ENCODE results near the gene FXYD1. TPM values are rescaled to one million over a fixed set of nuclear protein-coding genes. Genes with fewer than 3 reads are reported as not detected.

Gene FXYD1
- total and polyA plus RNA-seq, 2 experiments from 2014 or later: 1.5 to 26.8 TPM

DNA sequence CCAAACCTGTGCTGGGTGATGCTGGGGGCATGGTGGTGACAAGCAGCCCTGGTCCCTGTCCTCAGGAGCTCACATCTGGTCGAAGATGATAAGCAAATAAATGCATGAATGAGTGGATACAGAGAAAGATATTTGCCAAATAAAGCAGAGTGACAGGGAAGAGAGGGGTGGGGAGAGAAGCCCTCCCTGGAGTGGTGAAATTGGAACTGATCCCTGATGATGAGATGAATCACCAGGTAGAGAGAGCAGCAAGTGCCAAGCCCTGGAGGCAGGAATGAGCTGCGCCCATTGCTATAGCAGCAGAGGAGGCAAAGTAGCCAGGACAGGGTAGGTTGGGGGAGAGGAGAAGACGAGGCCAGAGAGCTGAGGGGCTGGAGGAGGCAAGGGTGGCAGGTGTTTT lies 29.6 kb downstream of the FXYD1 start:
- H3K27me3 ChIP-seq (ENCODE audit: insufficient read depth): no peaks in the 10 kb centered on the region
- no peak overlapping the region for H3K4me3 ChIP-seq
- no peak overlapping the region; the same call in 1 of the 2 replicates for H3K27ac Mint-ChIP-seq
- no peak overlapping the region for H3K27ac ChIP-seq (ENCODE audit: low read depth)
- H3K4me1 Mint-ChIP-seq: no peaks in the 10 kb centered on the region
- peaks cover 16% of the 10 kb centered on the region for H3K9me3 Mint-ChIP-seq
- peaks cover 42% of the 10 kb centered on the region for H3K36me3 ChIP-seq (ENCODE audit: insufficient read depth)
- H3K4me3 Mint-ChIP-seq: no peak overlapping the region
- H3K79me2 ChIP-seq (replicated peaks; ENCODE audit: insufficient read depth): no peaks in the 10 kb centered on the region
- H4K20me1 ChIP-seq (replicated peaks; ENCODE audit: insufficient read depth): peaks cover 2% of the 10 kb centered on the region; the same call in 1 of the 2 replicates
- DNase-seq (ENCODE audit: low spot score) (no peak), ATAC-seq (no peak)
- no peaks in the 10 kb centered on the region for H3K9me2 ChIP-seq (ENCODE audit: insufficient read depth)
- TF ChIP-seq JUNB (IDR thresholded peaks at IDR 0.05; ENCODE audit: unreplicated experiment): no peak
- H3K4me2 ChIP-seq: no peak overlapping the region
- no peaks in the 10 kb centered on the region for H3K4me1 ChIP-seq (ENCODE audit: insufficient read depth)
- peaks cover 5% of the 10 kb centered on the region for H3K27me3 Mint-ChIP-seq (ENCODE audit: insufficient read depth, low read depth, poor library complexity)
- no peaks in the 10 kb centered on the region for H3F3A ChIP-seq (replicated peaks; ENCODE audit: low read depth)
- peaks cover 81% of the 10 kb centered on the region for H3K36me3 Mint-ChIP-seq (ENCODE audit: low read depth)
- H2AFZ ChIP-seq: no peak overlapping the region

DNA sequence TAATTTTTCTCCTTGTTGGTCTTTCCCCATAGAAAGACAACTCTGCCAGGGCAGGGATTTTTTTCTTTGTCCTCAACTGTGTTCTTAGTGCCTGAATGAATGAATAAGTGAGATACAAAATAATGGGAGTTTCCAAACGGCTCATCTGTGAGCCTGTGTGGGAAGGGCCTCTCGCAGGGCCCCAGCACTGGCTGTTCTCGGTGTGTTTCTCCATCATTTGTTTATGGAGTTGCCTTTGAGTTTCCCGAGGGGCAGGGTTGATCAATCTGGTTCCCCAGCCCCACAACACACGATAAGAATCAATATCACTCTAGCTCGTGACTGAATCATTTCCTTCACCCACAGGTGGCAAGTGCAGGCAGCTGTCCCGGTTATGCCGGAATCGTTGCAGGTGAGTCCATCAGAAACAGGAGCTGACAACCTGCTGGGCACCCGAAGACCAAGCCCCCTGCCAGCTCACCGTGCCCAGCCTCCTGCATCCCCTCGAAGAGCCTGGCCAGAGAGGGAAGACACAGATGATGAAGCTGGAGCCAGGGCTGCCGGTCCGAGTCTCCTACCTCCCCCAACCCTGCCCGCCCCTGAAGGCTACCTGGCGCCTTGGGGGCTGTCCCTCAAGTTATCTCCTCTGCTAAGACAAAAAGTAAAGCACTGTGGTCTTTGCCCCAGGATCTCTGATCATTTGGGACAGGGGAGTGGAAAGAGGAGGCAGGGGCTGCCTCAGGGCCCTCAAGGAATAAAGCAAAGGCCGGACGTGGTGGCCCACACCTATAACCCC lies 30.8 kb downstream of the FXYD1 start:
- no peaks in the 10 kb centered on the region for H3F3A ChIP-seq (replicated peaks; ENCODE audit: low read depth)
- H3K4me1 ChIP-seq (ENCODE audit: insufficient read depth): no peaks in the 10 kb centered on the region
- Mint-ChIP-seq H3K27ac (no peak overlapping the region), H3K4me1 (no peaks in the 10 kb centered on the region), H3K27me3 (ENCODE audit: insufficient read depth, low read depth, poor library complexity) (peaks cover 4% of the 10 kb centered on the region), H3K9me3 (peaks cover 12% of the 10 kb centered on the region), H3K4me3 (no peak overlapping the region), H3K36me3 (ENCODE audit: low read depth) (peaks cover 69% of the 10 kb centered on the region)
- TF ChIP-seq, protein P1, sequence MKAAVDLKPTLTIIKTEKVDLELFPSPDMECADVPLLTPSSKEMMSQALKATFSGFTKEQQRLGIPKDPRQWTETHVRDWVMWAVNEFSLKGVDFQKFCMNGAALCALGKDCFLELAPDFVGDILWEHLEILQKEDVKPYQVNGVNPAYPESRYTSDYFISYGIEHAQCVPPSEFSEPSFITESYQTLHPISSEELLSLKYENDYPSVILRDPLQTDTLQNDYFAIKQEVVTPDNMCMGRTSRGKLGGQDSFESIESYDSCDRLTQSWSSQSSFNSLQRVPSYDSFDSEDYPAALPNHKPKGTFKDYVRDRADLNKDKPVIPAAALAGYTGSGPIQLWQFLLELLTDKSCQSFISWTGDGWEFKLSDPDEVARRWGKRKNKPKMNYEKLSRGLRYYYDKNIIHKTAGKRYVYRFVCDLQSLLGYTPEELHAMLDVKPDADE (IDR thresholded peaks at IDR 0.05): no peak
- no peak for TF ChIP-seq EZH2 (IDR thresholded peaks at IDR 0.05; ENCODE audit: low read depth, unreplicated experiment)
- peaks cover 37% of the 10 kb centered on the region for H3K36me3 ChIP-seq (ENCODE audit: insufficient read depth)
- ATAC-seq: no peak
- no peak overlapping the region for H3K27ac ChIP-seq (ENCODE audit: low read depth)
- no peak overlapping the region for H3K4me3 ChIP-seq
- H3K27me3 ChIP-seq (ENCODE audit: insufficient read depth): no peaks in the 10 kb centered on the region
- H4K20me1 ChIP-seq (replicated peaks; ENCODE audit: insufficient read depth): peaks cover 2% of the 10 kb centered on the region; the same call in 1 of the 2 replicates
- no peak overlapping the region for H2AFZ ChIP-seq
- DNase-seq (ENCODE audit: low spot score): no peak
- H3K79me2 ChIP-seq (replicated peaks; ENCODE audit: insufficient read depth): no peaks in the 10 kb centered on the region
- H3K9me2 ChIP-seq (ENCODE audit: insufficient read depth): no peaks in the 10 kb centered on the region
- H3K4me2 ChIP-seq: no peak overlapping the region

DNA sequence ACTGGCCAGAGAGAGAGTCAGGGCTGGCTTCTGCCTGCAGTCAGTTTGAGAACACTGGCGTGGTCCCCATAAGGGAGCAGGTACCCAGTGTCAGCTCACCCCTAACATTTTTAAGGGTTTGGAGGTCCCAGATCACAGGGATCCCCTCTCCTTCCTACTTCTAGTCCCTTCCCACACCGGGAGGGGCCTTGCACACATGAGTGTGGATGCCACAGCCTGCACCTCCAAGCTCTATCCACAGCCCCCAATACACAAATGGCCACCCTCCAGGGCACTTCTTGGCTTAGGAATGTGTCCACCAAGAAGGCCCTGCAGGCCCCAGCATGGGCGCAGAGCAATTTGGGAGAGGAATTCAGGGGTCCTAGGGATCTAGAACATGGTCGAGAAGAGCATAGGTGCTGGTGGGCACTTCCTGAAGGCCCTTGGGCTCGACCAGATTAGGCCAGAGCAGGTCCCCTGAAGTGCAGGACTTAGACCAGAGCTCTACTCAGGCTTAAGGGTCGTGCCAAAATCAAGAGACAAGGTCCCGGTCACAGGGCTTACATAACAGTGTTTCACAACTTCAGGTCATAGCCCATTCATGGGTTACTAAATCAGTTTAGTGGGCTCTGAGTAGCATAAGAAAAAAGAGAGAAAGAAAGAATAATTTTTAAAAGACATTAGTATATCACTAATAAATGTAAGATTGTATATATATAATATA lies 31.9 kb downstream of the FXYD1 start:
- H3K27me3 Mint-ChIP-seq (ENCODE audit: insufficient read depth, low read depth, poor library complexity): peaks cover 6% of the 10 kb centered on the region
- no peak overlapping the region for H3K27ac Mint-ChIP-seq
- Histone ChIP-seq H4K20me1 (replicated peaks; ENCODE audit: insufficient read depth) (no peaks in the 10 kb centered on the region; the same call in 1 of the 2 replicates), H3F3A (replicated peaks; ENCODE audit: low read depth) (no peaks in the 10 kb centered on the region), H3K36me3 (ENCODE audit: insufficient read depth) (peaks cover 26% of the 10 kb centered on the region), H3K4me3 (no peak overlapping the region), H3K4me2 (no peak overlapping the region), H3K79me2 (replicated peaks; ENCODE audit: insufficient read depth) (no peaks in the 10 kb centered on the region), H2AFZ (no peak overlapping the region), H3K4me1 (ENCODE audit: insufficient read depth) (no peaks in the 10 kb centered on the region), H3K27ac (ENCODE audit: low read depth) (no peak overlapping the region), H3K27me3 (ENCODE audit: insufficient read depth) (no peaks in the 10 kb centered on the region), H3K9me2 (ENCODE audit: insufficient read depth) (no peaks in the 10 kb centered on the region; the same call in 1 of the 2 replicates)
- peaks cover 9% of the 10 kb centered on the region for H3K9me3 Mint-ChIP-seq
- DNase-seq (ENCODE audit: low spot score) (no peak), ATAC-seq (no peak)
- peaks cover 58% of the 10 kb centered on the region for H3K36me3 Mint-ChIP-seq (ENCODE audit: low read depth)
- no peaks in the 10 kb centered on the region for H3K4me1 Mint-ChIP-seq
- H3K4me3 Mint-ChIP-seq: no peak overlapping the region
- TF ChIP-seq, protein P2, sequence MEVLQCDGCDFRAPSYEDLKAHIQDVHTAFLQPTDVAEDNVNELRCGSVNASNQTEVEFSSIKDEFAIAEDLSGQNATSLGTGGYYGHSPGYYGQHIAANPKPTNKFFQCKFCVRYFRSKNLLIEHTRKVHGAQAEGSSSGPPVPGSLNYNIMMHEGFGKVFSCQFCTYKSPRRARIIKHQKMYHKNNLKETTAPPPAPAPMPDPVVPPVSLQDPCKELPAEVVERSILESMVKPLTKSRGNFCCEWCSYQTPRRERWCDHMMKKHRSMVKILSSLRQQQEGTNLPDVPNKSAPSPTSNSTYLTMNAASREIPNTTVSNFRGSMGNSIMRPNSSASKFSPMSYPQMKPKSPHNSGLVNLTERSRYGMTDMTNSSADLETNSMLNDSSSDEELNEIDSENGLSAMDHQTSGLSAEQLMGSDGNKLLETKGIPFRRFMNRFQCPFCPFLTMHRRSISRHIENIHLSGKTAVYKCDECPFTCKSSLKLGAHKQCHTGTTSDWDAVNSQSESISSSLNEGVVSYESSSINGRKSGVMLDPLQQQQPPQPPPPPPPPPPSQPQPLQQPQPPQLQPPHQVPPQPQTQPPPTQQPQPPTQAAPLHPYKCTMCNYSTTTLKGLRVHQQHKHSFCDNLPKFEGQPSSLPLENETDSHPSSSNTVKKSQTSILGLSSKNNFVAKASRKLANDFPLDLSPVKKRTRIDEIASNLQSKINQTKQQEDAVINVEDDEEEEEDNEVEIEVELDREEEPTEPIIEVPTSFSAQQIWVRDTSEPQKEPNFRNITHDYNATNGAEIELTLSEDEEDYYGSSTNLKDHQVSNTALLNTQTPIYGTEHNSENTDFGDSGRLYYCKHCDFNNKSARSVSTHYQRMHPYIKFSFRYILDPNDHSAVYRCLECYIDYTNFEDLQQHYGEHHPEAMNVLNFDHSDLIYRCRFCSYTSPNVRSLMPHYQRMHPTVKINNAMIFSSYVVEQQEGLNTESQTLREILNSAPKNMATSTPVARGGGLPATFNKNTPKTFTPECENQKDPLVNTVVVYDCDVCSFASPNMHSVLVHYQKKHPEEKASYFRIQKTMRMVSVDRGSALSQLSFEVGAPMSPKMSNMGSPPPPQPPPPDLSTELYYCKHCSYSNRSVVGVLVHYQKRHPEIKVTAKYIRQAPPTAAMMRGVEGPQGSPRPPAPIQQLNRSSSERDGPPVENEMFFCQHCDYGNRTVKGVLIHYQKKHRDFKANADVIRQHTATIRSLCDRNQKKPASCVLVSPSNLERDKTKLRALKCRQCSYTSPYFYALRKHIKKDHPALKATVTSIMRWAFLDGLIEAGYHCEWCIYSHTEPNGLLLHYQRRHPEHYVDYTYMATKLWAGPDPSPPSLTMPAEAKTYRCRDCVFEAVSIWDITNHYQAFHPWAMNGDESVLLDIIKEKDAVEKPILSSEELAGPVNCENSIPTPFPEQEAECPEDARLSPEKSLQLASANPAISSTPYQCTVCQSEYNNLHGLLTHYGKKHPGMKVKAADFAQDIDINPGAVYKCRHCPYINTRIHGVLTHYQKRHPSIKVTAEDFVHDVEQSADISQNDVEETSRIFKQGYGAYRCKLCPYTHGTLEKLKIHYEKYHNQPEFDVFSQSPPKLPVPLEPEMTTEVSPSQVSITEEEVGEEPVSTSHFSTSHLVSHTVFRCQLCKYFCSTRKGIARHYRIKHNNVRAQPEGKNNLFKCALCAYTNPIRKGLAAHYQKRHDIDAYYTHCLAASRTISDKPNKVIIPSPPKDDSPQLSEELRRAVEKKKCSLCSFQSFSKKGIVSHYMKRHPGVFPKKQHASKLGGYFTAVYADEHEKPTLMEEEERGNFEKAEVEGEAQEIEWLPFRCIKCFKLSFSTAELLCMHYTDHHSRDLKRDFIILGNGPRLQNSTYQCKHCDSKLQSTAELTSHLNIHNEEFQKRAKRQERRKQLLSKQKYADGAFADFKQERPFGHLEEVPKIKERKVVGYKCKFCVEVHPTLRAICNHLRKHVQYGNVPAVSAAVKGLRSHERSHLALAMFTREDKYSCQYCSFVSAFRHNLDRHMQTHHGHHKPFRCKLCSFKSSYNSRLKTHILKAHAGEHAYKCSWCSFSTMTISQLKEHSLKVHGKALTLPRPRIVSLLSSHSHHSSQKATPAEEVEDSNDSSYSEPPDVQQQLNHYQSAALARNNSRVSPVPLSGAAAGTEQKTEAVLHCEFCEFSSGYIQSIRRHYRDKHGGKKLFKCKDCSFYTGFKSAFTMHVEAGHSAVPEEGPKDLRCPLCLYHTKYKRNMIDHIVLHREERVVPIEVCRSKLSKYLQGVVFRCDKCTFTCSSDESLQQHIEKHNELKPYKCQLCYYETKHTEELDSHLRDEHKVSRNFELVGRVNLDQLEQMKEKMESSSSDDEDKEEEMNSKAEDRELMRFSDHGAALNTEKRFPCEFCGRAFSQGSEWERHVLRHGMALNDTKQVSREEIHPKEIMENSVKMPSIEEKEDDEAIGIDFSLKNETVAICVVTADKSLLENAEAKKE (CRISPR knock-in tag; IDR thresholded peaks at IDR 0.05): no peak
- peak; percentile 12; the same call in 1 of the 2 replicates for TF ChIP-seq POLR2AphosphoS5 (IDR thresholded peaks at IDR 0.05; ENCODE audit: low read depth)
